ENCODE results near the gene AGXT. TPM values are rescaled to one million over a fixed set of nuclear protein-coding genes. Genes with fewer than 3 reads are reported as not detected.

AGXT gene
- polyA plus RNA-seq, 1 donor (not counting 4 experiments of a cell fraction or from before 2014, with no cell fraction given) = not detected

GRCh38 chr2:240873805-240874714 is 5.4 kb downstream of the AGXT start:
- dilution Hi-C loops (cut with MboI; ENCODE audit: extremely low pct_ligation_motif_present, low sequenced_read_pairs) = no loop called here
- Histone ChIP-seq H3K79me2 (ENCODE audit: control insufficient read depth, insufficient read depth, low read length) (no peaks in the 10 kb centered on the region), H3K27me3 (ENCODE audit: control insufficient read depth, extremely low read depth, insufficient read depth, low read length) (peaks cover 3% of the 10 kb centered on the region), H3K4me2 (ENCODE audit: control insufficient read depth, extremely low read depth, insufficient read depth, low read depth, low read length) (no peak overlapping the region), H3K9ac (ENCODE audit: control insufficient read depth, extremely low read depth, insufficient read depth, low read length) (no peak overlapping the region), H3K9me1 (ENCODE audit: control insufficient read depth, extremely low read depth, insufficient read depth, low read length) (no peaks in the 10 kb centered on the region), H2AFZ (ENCODE audit: control insufficient read depth, low read length) (no peak overlapping the region), H4K20me1 (ENCODE audit: control insufficient read depth, extremely low read depth, insufficient read depth, low read length) (no peaks in the 10 kb centered on the region), H3K27ac (ENCODE audit: control insufficient read depth, insufficient read depth, low read length) (no peak overlapping the region), H3K36me3 (ENCODE audit: control insufficient read depth in 2 of 2, extremely low read depth in 1 of 2, insufficient read depth in 2 of 2, low read length in 2 of 2) (no peaks in the 10 kb centered on the region), H3K4me1 (ENCODE audit: control insufficient read depth, extremely low read depth, insufficient read depth, low read length) (no peaks in the 10 kb centered on the region), H3K9me3 (ENCODE audit: control insufficient read depth, low read depth, low read length) (no peaks in the 10 kb centered on the region), H3K4me3 (ENCODE audit: control insufficient read depth in 2 of 3, extremely low read depth in 1 of 3, insufficient read depth in 2 of 3, low read depth in 1 of 3, low read length in 3 of 3) (no peak overlapping the region)
- no peak for FAIRE-seq
- DNase-seq (ENCODE audit: low read depth, low spot score) = no peak
- TF ChIP-seq EZH2 (IDR thresholded peaks at IDR 0.05; ENCODE audit: low read length) (no peak), CTCF (optimal IDR thresholded peaks at IDR 0.05 in 1 of 3, IDR thresholded peaks at IDR 0.05 in 1 of 3, conservative IDR thresholded peaks at IDR 0.05 in 1 of 3; ENCODE audit: extremely low read depth in 1 of 3, insufficient read depth in 2 of 3, low read length in 3 of 3) (no peak)

DNA sequence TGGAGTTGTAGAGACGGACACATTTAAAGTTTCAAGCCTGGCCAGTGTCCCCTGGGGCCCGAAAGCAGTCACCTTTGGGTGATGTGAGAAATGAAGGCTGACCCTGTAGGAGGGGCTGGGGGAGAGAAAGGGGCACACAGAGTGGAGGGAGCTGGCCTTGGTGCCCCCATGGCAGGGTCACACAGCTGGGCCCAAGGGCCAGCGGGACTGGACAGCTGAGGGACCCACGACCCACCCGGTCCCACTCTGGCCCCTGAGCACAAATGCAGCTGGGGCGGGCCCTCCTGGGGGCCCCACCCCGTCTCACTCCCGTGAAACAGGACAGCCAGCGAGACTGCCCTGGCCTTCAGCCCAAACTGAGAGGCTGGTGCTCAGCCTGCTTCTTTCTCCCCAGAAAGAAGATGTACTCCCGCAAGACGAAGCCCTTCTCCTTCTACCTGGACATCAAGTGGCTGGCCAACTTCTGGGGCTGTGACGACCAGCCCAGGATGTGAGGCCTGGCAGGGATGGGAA is 6.1 kb downstream of the AGXT start:
- no peak for FAIRE-seq
- Histone ChIP-seq H4K20me1 (ENCODE audit: control insufficient read depth, extremely low read depth, insufficient read depth, low read length) (no peaks in the 10 kb centered on the region), H3K9me1 (ENCODE audit: control insufficient read depth, extremely low read depth, insufficient read depth, low read length) (no peaks in the 10 kb centered on the region), H2AFZ (ENCODE audit: control insufficient read depth, low read length) (no peak overlapping the region), H3K36me3 (ENCODE audit: control insufficient read depth in 2 of 2, extremely low read depth in 1 of 2, insufficient read depth in 2 of 2, low read length in 2 of 2) (no peaks in the 10 kb centered on the region), H3K4me2 (ENCODE audit: control insufficient read depth, extremely low read depth, insufficient read depth, low read depth, low read length) (no peak overlapping the region), H3K27me3 (ENCODE audit: control insufficient read depth, extremely low read depth, insufficient read depth, low read length) (peaks cover 3% of the 10 kb centered on the region), H3K79me2 (ENCODE audit: control insufficient read depth, insufficient read depth, low read length) (no peaks in the 10 kb centered on the region), H3K4me1 (ENCODE audit: control insufficient read depth, extremely low read depth, insufficient read depth, low read length) (no peaks in the 10 kb centered on the region), H3K9me3 (ENCODE audit: control insufficient read depth, low read depth, low read length) (no peaks in the 10 kb centered on the region), H3K4me3 (ENCODE audit: control insufficient read depth in 2 of 3, extremely low read depth in 1 of 3, insufficient read depth in 2 of 3, low read depth in 1 of 3, low read length in 3 of 3) (no peak overlapping the region), H3K9ac (ENCODE audit: control insufficient read depth, extremely low read depth, insufficient read depth, low read length) (no peak overlapping the region), H3K27ac (ENCODE audit: control insufficient read depth, insufficient read depth, low read length) (no peak overlapping the region)
- TF ChIP-seq CTCF (optimal IDR thresholded peaks at IDR 0.05 in 1 of 3, IDR thresholded peaks at IDR 0.05 in 1 of 3, conservative IDR thresholded peaks at IDR 0.05 in 1 of 3; ENCODE audit: extremely low read depth in 1 of 3, insufficient read depth in 2 of 3, low read length in 3 of 3) = no peak
- no peak for TF ChIP-seq EZH2 (IDR thresholded peaks at IDR 0.05; ENCODE audit: low read length)
- DNase-seq (ENCODE audit: low read depth, low spot score) = no peak
- dilution Hi-C loops (cut with MboI; ENCODE audit: extremely low pct_ligation_motif_present, low sequenced_read_pairs) = no loop called here
